GM12891 (cell line): ENCODE results near the gene CIITA.

Experiments
- POLR2A ChIP-seq: IDR thresholded peaks from 2 replicates; pipeline ENCODE4 v1.6.1; 2011; ENCODE audit warnings: low read depth, low read length, control low read depth
- SPI1 ChIP-seq: IDR thresholded peaks from 2 replicates; pipeline ENCODE4 v1.6.1; 2011; ENCODE audit warnings: low read depth, low read length, control low read depth

DNA sequence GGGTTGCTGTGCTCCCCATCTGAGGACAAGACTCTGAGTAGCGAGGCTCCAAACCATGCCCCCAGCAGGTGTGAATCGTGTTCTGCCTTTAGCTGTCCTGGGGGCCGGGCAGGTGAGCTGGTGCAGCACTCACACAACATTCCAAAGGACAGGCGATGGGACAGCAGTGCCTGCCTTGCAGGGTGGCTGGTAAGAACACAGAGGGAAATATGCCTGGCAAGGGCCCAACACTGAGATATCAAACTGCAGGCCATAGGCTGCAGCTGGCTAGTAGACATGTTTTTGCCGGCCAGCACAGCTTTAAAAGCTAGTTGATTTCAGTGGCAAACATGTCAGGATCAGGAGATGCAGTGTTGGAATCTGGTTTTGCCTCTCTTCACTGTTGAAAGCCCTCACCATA is 91.0 kb downstream of the CIITA start:
- TF ChIP-seq POLR2A (no peak; the same call in 1 of the 2 replicates), SPI1 (no peak)
